ENCODE measurements around the gene GDF7. TPM values are rescaled to one million over a fixed set of nuclear protein-coding genes. Genes with fewer than 3 reads are reported as not detected.
A peak's percentile ranks its signal among the peaks of the same experiment; 100 is the strongest.

GDF7 gene
- total and polyA plus RNA-seq, 3 donors from 2014 or later = 0.62 to 1.1 (median 0.69) TPM

GRCh38 chr2:20650877-20651730 lies 15.8 kb upstream of the GDF7 start, which contains the start of gene HS1BP3:
Gene HS1BP3 (minus strand): TSS chr2:20651098. CDS start chr2:20651063, 35 bp downstream.
- intact Hi-C loops (cut with DNase I; ENCODE audit: low total_unique reads) = no loop called here
- Histone ChIP-seq H3K4me3 (peak within 1 kb of the TSS; percentile 80 to 99), H3K9me3 (no peaks in the 10 kb centered on the region), H3K27me3 (no peaks in the 10 kb centered on the region), H3K36me3 (ENCODE audit: low read depth, missing control alignments) (no peaks in the 10 kb centered on the region), H3K27ac (peak within 1 kb of the TSS; percentile 73 to 93), H3K4me1 (peaks cover 17% of the 10 kb centered on the region)
- TF ChIP-seq POLR2A (IDR thresholded peaks at IDR 0.05) = no peak
- peak; percentile 92 to 100 (median 99) for TF ChIP-seq CTCF (IDR thresholded peaks at IDR 0.05)
- WGBS, 2 donors = 0 to 1% methylated on average over 10 to 25 of the region's 72 CpGs
- DNase-seq = peak; percentile 88

GRCh38 chr2:20651731-20652099 lies 15.2 kb upstream of the GDF7 start:
- peak overlapping the region; percentile 57 to 73 for H3K27ac ChIP-seq
- intact Hi-C loops (cut with DNase I; ENCODE audit: low total_unique reads) = no loop called here
- TF ChIP-seq CTCF (IDR thresholded peaks at IDR 0.05) (no peak), POLR2A (IDR thresholded peaks at IDR 0.05) (no peak)
- H3K4me1 ChIP-seq = peaks cover 17% of the 10 kb centered on the region
- 29 to 54% methylated on average over 6 to 7 of the region's 7 CpGs for WGBS, 2 donors
- no peaks in the 10 kb centered on the region for H3K9me3 ChIP-seq
- no peaks in the 10 kb centered on the region for H3K36me3 ChIP-seq (ENCODE audit: low read depth, missing control alignments)
- H3K4me3 ChIP-seq = peak overlapping the region; percentile 80 to 99
- DNase-seq = no peak
- no peaks in the 10 kb centered on the region for H3K27me3 ChIP-seq

- no peak for TF ChIP-seq POLR2A (IDR thresholded peaks at IDR 0.05)
- WGBS, 2 donors = 67 to 77% methylated on average over 7 of the region's 7 CpGs
- no peak for DNase-seq
- Histone ChIP-seq H3K36me3 (ENCODE audit: low read depth, missing control alignments) (no peaks in the 10 kb centered on the region), H3K4me3 (no peak overlapping the region), H3K4me1 (peaks cover 17% of the 10 kb centered on the region), H3K27ac (no peak overlapping the region), H3K9me3 (no peaks in the 10 kb centered on the region), H3K27me3 (no peaks in the 10 kb centered on the region)
- intact Hi-C loops (cut with DNase I; ENCODE audit: low total_unique reads) = no loop called here
These were observed 14.8 kb upstream of the GDF7 start for GRCh38 chr2:20652141-20652540.

- WGBS, 2 donors = 88 to 95% methylated on average over 11 of the region's 11 CpGs
- H3K4me1 ChIP-seq = peaks cover 17% of the 10 kb centered on the region
- no peak overlapping the region for H3K27ac ChIP-seq
- no peak overlapping the region for H3K4me3 ChIP-seq
- no peak for TF ChIP-seq POLR2A (IDR thresholded peaks at IDR 0.05)
- TF ChIP-seq CTCF (IDR thresholded peaks at IDR 0.05) = no peak
- intact Hi-C loops (cut with DNase I; ENCODE audit: low total_unique reads) = no loop called here
- no peak for DNase-seq
- H3K27me3 ChIP-seq = no peaks in the 10 kb centered on the region
- no peaks in the 10 kb centered on the region for H3K9me3 ChIP-seq
- H3K36me3 ChIP-seq (ENCODE audit: low read depth, missing control alignments) = no peaks in the 10 kb centered on the region
These were observed 14.0 kb upstream of the GDF7 start for GRCh38 chr2:20652673-20653575.
